MV-4-11 (cell line): Measurements from ENCODE around the gene ASCL1.

Experiments used
- DNase-seq: peaks from one replicate; lab custom pipeline; 2025; lab: John Stamatoyannopoulos, UW

Gene ASCL1

GRCh38 chr12:102957339-102958050 is at the start of gene ASCL1:
Gene ASCL1, plus strand, starts transcription at chr12:102957674. Its CDS starts 571 bp downstream, at chr12:102958245.
- no peak for DNase-seq

- no peak for DNase-seq
These were observed 49.6 kb upstream of the ASCL1 start for GRCh38 chr12:102907918-102908317.

GRCh38 chr12:102910137-102910536 is 47.3 kb upstream of the ASCL1 start:
- DNase-seq = no peak

GRCh38 chr12:102910792-102911191 is 46.7 kb upstream of the ASCL1 start:
- DNase-seq = no peak

- no peak for DNase-seq
These were observed 46.2 kb upstream of the ASCL1 start for GRCh38 chr12:102911320-102911719.

GRCh38 chr12:102912258-102912657 is 45.2 kb upstream of the ASCL1 start:
- DNase-seq = no peak

GRCh38 chr12:102913453-102914226 is 43.8 kb upstream of the ASCL1 start:
- no peak for DNase-seq

- DNase-seq = no peak
These were observed 41.0 kb upstream of the ASCL1 start for GRCh38 chr12:102916252-102917025.

- DNase-seq = no peak
These were observed 40.3 kb upstream of the ASCL1 start, which contains the start of gene PAH for GRCh38 chr12:102917026-102917787. Gene PAH, minus strand, starts transcription at chr12:102917244. Its CDS starts 114 bp downstream, at chr12:102917130.

GRCh38 chr12:102918840-102919239 is 38.6 kb upstream of the ASCL1 start:
- DNase-seq = no peak

GRCh38 chr12:102920271-102920670 is 37.2 kb upstream of the ASCL1 start:
- DNase-seq = no peak

- no peak for DNase-seq
These were observed 36.2 kb upstream of the ASCL1 start for GRCh38 chr12:102921240-102921639.

- no peak for DNase-seq
These were observed 30.3 kb upstream of the ASCL1 start for GRCh38 chr12:102927220-102927619.

- DNase-seq = no peak
These were observed 24.3 kb upstream of the ASCL1 start for GRCh38 chr12:102933168-102933567.

GRCh38 chr12:102939059-102939458 is 18.4 kb upstream of the ASCL1 start:
- DNase-seq = no peak

- DNase-seq = no peak
These were observed 17.7 kb upstream of the ASCL1 start for GRCh38 chr12:102939670-102940222.

GRCh38 chr12:102946042-102946441 is 11.4 kb upstream of the ASCL1 start:
- DNase-seq = no peak

- DNase-seq = no peak
These were observed 8.5 kb upstream of the ASCL1 start for GRCh38 chr12:102948941-102949352.

- DNase-seq = no peak
These were observed 7.1 kb upstream of the ASCL1 start for GRCh38 chr12:102950107-102950949.

- no peak for DNase-seq
These were observed 6.4 kb upstream of the ASCL1 start for GRCh38 chr12:102950950-102951619.
